ENCODE results near the gene PLLP. TPM values are rescaled to one million over a fixed set of nuclear protein-coding genes. Genes with fewer than 3 reads are reported as not detected.
"Not testable (repeated sequence)": the region's sequence is repeated elsewhere in the genome, so short reads cannot be mapped to it uniquely, and the experiment has no call there.

PLLP gene
- total RNA-seq, 1 donor from 2014 or later = 0.30 TPM

DNA sequence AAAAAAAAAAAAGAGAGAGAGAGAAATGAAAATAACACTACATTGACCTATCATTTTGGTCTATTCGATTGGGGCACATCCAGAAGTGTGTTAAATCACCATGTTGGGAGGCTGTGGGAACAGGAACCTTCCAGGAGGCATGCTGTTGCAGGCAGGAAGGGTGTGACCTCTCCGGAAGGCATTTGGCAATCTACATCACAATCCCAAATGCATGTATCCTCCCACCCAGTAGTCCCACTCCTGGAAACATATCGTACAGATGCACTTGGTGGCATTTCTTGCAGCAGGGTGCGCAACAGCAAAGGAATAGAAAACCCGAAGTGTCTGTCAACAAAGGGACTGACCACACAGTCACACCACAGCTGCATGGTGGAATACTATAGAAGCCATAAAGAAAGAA lies 7.9 kb downstream of the PLLP start:
- no peak overlapping the region for H3K4me3 Mint-ChIP-seq (ENCODE audit: low read depth)
- no peaks in the 10 kb centered on the region for H3K9me3 Mint-ChIP-seq
- DNase-seq (ENCODE audit: low spot score) = no peak

DNA sequence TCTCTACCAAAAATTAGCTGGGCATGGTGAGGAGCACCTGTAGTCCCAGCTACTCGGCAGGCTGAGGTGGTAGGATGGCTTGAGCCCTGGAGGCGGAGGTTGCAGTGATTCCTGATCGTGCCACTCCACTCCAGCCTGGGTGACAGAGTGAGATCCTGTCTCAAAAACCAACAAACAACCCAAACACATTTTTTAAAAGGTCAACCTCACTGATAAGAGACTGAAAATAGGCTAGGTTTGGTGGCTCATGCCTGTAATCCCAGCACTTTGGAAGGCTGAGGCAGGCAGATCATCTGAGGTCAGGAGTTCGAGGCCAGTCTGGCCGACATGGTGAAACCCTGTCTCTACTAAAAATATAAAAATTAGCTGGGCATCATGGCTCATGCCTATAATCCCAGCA lies 8.5 kb downstream of the PLLP start:
- not testable (repeated sequence) for H3K9me3 Mint-ChIP-seq; H3K27me3 Mint-ChIP-seq (ENCODE audit: low read depth); DNase-seq (ENCODE audit: low spot score); H3K36me3 Mint-ChIP-seq (ENCODE audit: low read depth); H3K4me3 Mint-ChIP-seq (ENCODE audit: low read depth); H3K27ac Mint-ChIP-seq
- H3K4me1 Mint-ChIP-seq (ENCODE audit: low read depth) = peaks cover 34% of the 10 kb centered on the region
- intact Hi-C loops (cut with micrococcal nuclease) = loop anchor here (5.0 kb wide), 2 partner anchors 34 to 89 kb away; partner anchors contain the start of genes PSME3IP1 and RSPRY1

More for the DNA sequence above, 7.9 kb downstream of the PLLP start:
- peaks cover under 1% of the 10 kb centered on the region for H3K27me3 Mint-ChIP-seq (ENCODE audit: low read depth)
- no peaks in the 10 kb centered on the region for H3K36me3 Mint-ChIP-seq (ENCODE audit: low read depth)
- peaks cover 35% of the 10 kb centered on the region for H3K4me1 Mint-ChIP-seq (ENCODE audit: low read depth)
- intact Hi-C loops (cut with micrococcal nuclease) = loop anchor here (5.0 kb wide), 2 partner anchors 34 to 89 kb away; partner anchors contain the start of genes PSME3IP1 and RSPRY1
- H3K27ac Mint-ChIP-seq = no peak overlapping the region

DNA sequence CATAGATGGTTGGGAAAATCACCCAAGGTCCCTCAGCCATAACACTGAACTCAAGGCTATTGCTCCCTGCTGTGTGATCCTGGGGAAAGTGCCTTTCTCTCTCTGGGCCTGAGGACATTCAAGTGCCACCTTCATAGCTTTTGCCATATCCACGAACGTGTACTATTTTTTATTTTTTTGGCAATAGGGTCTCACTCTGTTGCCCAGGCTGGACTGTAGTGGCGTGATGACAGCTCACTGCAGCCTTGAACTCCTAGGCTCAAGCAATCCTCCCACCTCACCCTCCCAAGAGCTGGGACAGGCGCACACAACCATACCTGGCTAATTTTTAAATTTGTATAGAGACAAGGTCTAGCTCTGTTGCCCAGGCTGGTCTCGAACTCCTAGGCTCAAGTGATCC lies 10.6 kb downstream of the PLLP start:
- no peak for DNase-seq (ENCODE audit: low spot score)
- H3K4me1 Mint-ChIP-seq (ENCODE audit: low read depth) = peaks cover 24% of the 10 kb centered on the region
- no peak overlapping the region for H3K27ac Mint-ChIP-seq
- no peaks in the 10 kb centered on the region for H3K36me3 Mint-ChIP-seq (ENCODE audit: low read depth)
- no peaks in the 10 kb centered on the region for H3K27me3 Mint-ChIP-seq (ENCODE audit: low read depth)
- no peaks in the 10 kb centered on the region for H3K9me3 Mint-ChIP-seq
- intact Hi-C loops (cut with micrococcal nuclease) = no loop called here
- H3K4me3 Mint-ChIP-seq (ENCODE audit: low read depth) = no peak overlapping the region

DNA sequence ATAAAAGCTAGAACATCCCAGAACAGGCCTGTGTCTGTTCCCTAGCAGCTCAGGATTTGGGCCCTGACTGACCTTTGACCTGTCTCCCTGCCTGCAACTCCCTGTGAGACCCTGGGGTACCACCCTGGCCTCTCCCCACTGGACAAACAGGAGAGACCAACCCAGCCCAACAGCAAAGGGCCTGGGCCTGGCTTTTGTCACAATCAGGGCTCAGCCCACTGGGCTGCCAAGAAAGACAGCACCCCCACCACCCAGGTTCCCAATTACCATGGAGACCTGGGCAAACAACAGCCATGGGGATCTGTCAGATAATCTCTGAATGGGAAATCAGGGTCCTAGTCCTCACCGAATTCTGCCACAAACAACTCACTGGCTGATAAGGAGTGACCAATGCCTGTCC lies 11.1 kb downstream of the PLLP start:
- Mint-ChIP-seq H3K27ac (no peak overlapping the region), H3K4me3 (ENCODE audit: low read depth) (no peak overlapping the region), H3K4me1 (ENCODE audit: low read depth) (peaks cover 20% of the 10 kb centered on the region), H3K27me3 (ENCODE audit: low read depth) (no peaks in the 10 kb centered on the region), H3K9me3 (no peaks in the 10 kb centered on the region), H3K36me3 (ENCODE audit: low read depth) (no peaks in the 10 kb centered on the region)
- intact Hi-C loops (cut with micrococcal nuclease) = no loop called here
- no peak for DNase-seq (ENCODE audit: low spot score)

DNA sequence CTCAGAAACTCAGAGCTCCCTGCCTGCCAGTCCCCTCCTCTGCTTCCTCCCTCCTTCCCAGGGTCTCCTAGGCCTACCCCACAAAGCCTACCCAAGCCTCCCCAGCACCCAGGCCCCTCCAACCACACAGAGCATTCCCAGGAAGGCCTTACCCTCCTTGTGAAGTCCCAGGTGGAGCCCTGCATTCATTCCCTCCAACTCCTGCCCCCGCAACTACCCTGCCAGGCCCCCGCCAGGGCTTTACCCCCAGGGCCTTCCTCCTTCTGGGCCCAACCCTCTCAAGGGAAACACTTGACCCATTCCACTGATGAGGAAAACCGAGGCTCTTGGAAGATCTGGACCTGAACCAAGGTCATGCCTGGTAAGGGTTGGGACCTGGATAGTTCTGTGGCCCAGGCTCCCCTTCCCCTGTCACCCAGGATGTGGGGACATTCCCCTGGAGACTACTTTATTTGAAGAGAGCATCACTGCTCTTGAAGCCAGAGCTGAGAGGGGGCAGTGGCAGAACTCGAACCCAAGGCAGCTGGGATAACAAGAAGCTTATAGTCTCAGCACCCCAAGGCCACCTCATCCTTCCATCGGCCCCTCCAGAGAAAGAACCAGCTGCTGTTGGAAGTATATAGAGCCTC lies 12.5 kb downstream of the PLLP start:
- Mint-ChIP-seq H3K27me3 (ENCODE audit: low read depth) (no peaks in the 10 kb centered on the region), H3K27ac (no peak overlapping the region), H3K4me1 (ENCODE audit: low read depth) (peaks cover 19% of the 10 kb centered on the region), H3K9me3 (no peaks in the 10 kb centered on the region), H3K4me3 (ENCODE audit: low read depth) (no peak overlapping the region), H3K36me3 (ENCODE audit: low read depth) (no peaks in the 10 kb centered on the region)
- intact Hi-C loops (cut with micrococcal nuclease) = no loop called here
- no peak for DNase-seq (ENCODE audit: low spot score)

DNA sequence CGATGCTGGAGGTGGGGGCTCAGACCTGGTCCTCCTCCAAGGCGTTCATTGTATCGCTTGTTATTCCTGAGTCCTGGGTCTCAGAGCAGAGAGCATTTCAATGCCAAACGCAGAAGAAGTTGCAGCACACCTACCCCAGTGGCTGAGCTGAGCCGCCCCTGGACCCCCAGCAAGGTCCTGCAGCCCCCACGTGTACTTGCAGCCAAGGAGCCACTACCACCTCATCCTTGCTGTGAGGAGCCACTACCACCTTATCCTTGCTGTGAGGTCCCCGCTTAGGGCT lies 13.5 kb downstream of the PLLP start:
- no peak for DNase-seq (ENCODE audit: low spot score)
- no peak overlapping the region for H3K4me3 Mint-ChIP-seq (ENCODE audit: low read depth)
- H3K27ac Mint-ChIP-seq = no peak overlapping the region
- intact Hi-C loops (cut with micrococcal nuclease) = no loop called here
- no peaks in the 10 kb centered on the region for H3K9me3 Mint-ChIP-seq
- H3K4me1 Mint-ChIP-seq (ENCODE audit: low read depth) = peaks cover 22% of the 10 kb centered on the region
- no peaks in the 10 kb centered on the region for H3K27me3 Mint-ChIP-seq (ENCODE audit: low read depth)
- no peaks in the 10 kb centered on the region for H3K36me3 Mint-ChIP-seq (ENCODE audit: low read depth)

DNA sequence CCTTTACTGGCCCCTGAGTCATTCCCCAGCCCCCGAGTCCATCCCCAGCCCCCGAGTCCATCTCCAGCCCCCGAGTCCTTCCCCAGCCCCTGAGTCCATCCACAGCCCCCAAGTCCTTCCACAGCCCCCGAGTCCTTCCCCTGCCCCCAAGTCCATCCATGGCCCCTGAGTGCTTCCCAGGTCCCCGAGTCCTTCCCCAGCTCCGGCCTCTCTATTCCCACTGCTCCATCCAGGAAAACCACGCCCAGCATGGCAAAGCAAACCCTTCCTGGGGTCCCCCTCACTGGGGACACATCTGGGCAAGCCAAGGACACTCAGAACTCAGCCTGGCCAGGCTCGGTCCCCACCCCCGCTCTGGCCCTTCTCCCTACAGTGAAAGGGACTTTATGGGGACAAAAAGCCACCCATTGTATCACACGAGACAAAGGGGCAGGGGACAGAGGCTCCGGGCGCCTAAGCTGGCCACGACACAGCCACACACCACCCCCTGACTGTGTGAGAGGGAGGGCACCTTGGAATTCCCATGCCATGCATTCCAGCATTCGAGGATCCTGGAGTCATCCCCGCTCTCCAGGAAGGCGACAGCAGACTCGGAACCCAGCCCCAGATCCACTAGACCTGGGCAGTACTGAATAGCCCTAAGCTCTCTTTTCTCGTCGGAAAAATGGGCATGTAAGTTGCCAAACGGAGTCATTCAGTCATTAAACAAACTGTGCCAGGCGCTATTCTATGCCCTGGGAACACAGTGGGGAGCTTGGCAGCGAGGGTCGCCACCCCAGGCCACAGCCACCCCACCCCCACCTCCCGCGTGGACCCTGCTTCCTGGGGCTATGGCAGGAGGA lies 14.0 kb downstream of the PLLP start:
- intact Hi-C loops (cut with micrococcal nuclease) = no loop called here
- H3K4me1 Mint-ChIP-seq (ENCODE audit: low read depth) = peaks cover 20% of the 10 kb centered on the region
- no peak for DNase-seq (ENCODE audit: low spot score)
- H3K9me3 Mint-ChIP-seq = no peaks in the 10 kb centered on the region
- no peak overlapping the region for H3K27ac Mint-ChIP-seq
- no peaks in the 10 kb centered on the region for H3K36me3 Mint-ChIP-seq (ENCODE audit: low read depth)
- H3K4me3 Mint-ChIP-seq (ENCODE audit: low read depth) = no peak overlapping the region
- H3K27me3 Mint-ChIP-seq (ENCODE audit: low read depth) = no peaks in the 10 kb centered on the region

DNA sequence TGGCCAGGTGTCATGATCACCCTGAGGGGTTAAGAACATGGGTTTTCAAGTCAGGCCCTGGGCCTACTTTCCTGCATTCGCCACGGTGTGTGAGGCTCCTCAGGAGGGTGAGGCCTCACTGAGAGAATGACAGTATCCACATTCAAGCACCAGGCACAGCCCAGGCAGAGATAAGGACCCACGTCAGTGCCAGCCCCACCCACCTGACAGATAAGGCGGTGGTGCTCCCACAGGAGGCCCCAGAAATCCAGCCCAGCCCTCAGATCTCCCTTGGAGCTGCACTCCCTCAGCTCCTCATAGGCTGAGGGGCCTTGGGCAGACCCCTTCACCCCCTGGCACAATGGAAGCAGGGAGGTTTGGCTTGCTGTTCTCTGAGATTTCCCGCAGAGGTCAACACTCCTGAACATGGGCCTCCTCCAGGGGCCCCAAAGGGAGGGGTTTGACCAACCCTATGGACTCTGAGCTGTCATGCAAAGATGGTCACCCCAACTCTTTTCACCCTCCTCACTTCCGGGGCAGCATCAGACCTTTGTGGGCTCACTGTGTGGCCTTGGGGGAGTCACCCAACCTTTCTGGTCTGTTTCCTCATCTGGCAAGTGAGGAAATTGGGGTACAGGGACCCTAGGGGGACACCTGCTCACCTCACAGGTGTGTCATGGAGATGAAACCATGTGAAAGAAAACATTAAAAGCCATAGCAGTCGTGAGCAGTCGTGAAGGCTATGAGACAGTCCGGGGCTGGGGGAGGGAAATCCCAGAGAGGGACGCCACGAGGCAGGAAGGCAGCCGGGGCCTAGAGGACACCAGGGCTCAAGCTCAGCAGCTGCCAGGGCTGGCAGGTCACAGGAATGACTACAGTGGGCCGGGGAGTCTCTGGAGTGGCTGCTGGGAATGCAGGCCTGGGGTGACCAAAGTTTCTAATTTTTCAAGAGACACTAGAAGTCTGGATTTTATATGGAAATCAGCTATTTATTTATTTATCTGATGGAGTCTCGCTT lies 15.4 kb downstream of the PLLP start:
- no peak for DNase-seq (ENCODE audit: low spot score)

DNA sequence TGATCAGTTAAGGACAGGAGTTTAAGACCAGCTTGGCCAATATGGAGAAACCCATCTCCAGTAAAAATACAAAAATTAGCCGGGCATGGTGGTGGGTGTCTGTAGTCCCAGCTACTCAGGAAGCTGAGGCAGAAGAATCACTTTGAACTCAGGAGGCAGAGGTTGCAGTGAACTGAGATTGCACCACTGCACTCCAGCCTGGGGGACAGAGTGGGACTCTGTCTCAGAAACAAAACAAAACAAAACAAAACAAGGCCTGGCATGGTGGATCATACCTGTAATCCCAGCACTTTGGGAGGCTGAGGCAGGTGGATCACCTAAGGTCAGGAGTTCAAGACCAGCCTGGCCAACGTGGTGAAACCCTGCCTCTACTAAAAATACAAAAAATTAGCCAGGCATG lies 17.1 kb downstream of the PLLP start:
- H3K36me3 Mint-ChIP-seq (ENCODE audit: low read depth); H3K27ac Mint-ChIP-seq; DNase-seq (ENCODE audit: low spot score); intact Hi-C loops (cut with micrococcal nuclease); H3K4me3 Mint-ChIP-seq (ENCODE audit: low read depth); H3K9me3 Mint-ChIP-seq; H3K27me3 Mint-ChIP-seq (ENCODE audit: low read depth): not testable (repeated sequence)
- peaks cover 18% of the 10 kb centered on the region for H3K4me1 Mint-ChIP-seq (ENCODE audit: low read depth)

More for the DNA sequence above, 15.4 kb downstream of the PLLP start:
- no peaks in the 10 kb centered on the region for H3K27me3 Mint-ChIP-seq (ENCODE audit: low read depth)
- intact Hi-C loops (cut with micrococcal nuclease) = no loop called here
- no peak overlapping the region for H3K4me3 Mint-ChIP-seq (ENCODE audit: low read depth)
- H3K9me3 Mint-ChIP-seq = no peaks in the 10 kb centered on the region
- no peaks in the 10 kb centered on the region for H3K36me3 Mint-ChIP-seq (ENCODE audit: low read depth)
- H3K4me1 Mint-ChIP-seq (ENCODE audit: low read depth) = peaks cover 18% of the 10 kb centered on the region
- no peak overlapping the region for H3K27ac Mint-ChIP-seq

DNA sequence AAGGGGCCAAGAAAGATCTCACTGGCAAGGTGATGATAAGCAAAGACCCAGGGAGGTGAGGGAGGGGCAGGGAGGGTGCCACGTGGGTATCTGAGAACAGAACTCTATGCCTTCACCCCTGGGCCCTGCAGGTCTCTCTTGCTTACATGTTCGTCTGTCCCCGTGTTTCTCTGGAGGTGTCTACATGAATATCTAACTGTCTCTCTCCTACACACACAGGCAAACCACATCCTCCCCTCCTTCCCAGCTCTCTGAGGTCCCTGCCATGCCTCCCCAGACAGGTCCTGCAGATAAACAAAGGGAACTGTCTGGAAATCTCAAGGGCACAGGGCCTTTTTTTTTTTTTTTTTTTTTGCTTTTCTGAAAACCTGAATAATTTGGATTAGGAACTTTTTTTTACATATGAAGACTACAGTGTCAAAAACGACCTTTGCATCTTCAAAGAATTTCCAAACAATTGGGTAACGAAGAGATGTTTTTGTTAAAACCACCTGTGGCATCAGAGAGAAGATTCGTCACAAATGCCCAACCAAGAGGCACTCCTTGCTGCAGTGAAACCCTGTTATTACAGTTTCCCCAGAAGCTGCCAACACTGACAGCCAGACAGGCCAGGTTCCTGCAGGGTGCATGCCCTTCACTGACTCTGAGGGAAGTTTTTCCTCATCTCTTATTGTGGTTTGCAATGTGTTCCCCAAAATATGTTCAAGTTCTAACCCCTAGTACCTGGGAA lies 17.8 kb downstream of the PLLP start:
- intact Hi-C loops (cut with micrococcal nuclease) = no loop called here
- Mint-ChIP-seq H3K4me1 (ENCODE audit: low read depth) (peaks cover 18% of the 10 kb centered on the region), H3K27me3 (ENCODE audit: low read depth) (no peaks in the 10 kb centered on the region), H3K27ac (peak overlapping the region; percentile 77), H3K9me3 (no peaks in the 10 kb centered on the region), H3K4me3 (ENCODE audit: low read depth) (peak overlapping the region; percentile 21), H3K36me3 (ENCODE audit: low read depth) (no peaks in the 10 kb centered on the region)
- no peak for DNase-seq (ENCODE audit: low spot score)

DNA sequence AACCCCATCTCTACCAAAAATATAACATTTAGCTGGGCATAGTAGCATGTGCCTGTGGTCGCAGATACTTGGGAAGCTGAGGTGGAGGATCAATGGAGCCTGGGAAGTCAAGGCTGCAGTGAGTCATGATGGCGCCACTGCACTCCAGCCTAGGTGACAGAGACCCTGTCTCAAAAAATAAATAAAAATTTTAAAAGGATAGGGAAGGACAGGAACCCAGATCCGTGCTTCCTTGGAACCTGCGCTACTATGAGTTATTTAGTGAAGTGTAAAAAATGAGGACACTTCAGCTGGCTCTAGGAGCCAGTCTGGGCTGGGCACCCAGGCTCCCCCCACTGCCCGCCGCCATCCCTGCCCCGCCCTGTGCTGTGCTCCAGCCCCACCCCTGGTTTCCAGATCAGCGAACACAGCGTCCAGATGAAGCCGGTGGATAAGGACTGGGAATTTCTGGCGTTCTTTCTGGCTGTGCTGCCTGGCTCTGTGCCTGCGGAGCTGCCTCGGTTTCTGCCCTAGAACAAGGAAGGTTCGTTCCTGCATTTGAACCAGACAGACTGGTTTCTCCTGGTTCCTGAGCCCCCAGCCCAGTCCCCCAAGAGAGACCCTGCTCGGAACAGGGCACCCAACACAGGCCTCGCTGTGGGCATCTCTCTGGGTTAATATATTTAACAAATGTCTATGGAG lies 18.5 kb downstream of the PLLP start:
- Mint-ChIP-seq H3K36me3 (ENCODE audit: low read depth) (no peaks in the 10 kb centered on the region), H3K4me1 (ENCODE audit: low read depth) (peaks cover 18% of the 10 kb centered on the region), H3K27me3 (ENCODE audit: low read depth) (no peaks in the 10 kb centered on the region), H3K9me3 (no peaks in the 10 kb centered on the region), H3K27ac (peak overlapping the region; percentile 77), H3K4me3 (ENCODE audit: low read depth) (no peak overlapping the region)
- no peak for DNase-seq (ENCODE audit: low spot score)
- intact Hi-C loops (cut with micrococcal nuclease) = no loop called here

DNA sequence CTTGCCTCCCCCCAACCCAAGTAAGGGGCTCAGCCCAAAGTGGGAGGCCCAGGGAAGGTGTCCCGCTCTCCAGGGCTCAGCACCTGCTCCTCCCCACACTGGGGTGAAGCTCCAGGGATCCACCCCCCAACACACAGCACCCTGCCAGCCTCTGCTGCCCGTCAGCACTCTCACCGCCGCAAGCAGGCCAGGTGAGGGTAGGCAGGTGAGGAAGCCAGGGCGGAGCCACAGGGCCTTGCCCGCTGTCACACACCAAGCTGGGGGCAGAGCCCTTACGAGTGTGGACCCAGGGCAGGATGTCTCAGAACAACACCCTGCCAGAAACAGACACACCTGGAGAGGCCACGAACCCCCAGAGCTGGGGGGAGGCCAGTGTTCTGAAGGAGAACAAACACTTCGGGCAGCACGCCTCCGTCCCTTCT lies 19.5 kb downstream of the PLLP start:
- Mint-ChIP-seq H3K9me3 (no peaks in the 10 kb centered on the region), H3K36me3 (ENCODE audit: low read depth) (no peaks in the 10 kb centered on the region), H3K4me3 (ENCODE audit: low read depth) (no peak overlapping the region), H3K4me1 (ENCODE audit: low read depth) (peaks cover 24% of the 10 kb centered on the region), H3K27me3 (ENCODE audit: low read depth) (no peaks in the 10 kb centered on the region), H3K27ac (no peak overlapping the region)
- no peak for DNase-seq (ENCODE audit: low spot score)
- intact Hi-C loops (cut with micrococcal nuclease) = no loop called here
